Fibroblast of upper back skin (primary cell): Measurements from ENCODE around the gene GGTA1.
A peak's percentile ranks its signal among the peaks of the same experiment; 100 is the strongest.
"Not testable (repeated sequence)": the region's sequence is repeated elsewhere in the genome, so short reads cannot be mapped to it uniquely, and the experiment has no call there.

Experiments used
- DNase-seq: peaks from one replicate; pipeline ENCODE4 v3.0.0-alpha.2; 2013

Gene GGTA1

GRCh38 chr9:121455527-121456239, 44.0 kb downstream of the GGTA1 start:
- no peak for DNase-seq

DNA sequence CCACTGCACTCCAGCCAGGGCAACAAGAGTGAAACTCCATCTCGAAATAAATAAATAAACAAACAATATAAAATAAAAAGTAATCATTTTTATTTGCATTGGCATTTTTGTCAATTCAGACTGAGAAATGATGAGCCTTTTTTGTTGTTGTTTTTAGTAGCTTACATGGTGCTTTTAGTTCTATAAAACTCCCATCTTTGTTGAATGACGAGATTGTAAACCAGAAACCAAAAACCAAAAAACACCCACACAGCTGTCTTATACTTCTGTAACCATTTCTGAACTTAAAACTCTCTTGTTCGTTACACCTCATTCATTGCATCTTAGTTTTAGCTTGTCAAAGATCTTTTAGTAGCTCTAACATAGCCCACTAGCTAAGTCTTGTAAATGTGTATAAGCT, 44.7 kb downstream of the GGTA1 start:
- DNase-seq, result no peak

DNA sequence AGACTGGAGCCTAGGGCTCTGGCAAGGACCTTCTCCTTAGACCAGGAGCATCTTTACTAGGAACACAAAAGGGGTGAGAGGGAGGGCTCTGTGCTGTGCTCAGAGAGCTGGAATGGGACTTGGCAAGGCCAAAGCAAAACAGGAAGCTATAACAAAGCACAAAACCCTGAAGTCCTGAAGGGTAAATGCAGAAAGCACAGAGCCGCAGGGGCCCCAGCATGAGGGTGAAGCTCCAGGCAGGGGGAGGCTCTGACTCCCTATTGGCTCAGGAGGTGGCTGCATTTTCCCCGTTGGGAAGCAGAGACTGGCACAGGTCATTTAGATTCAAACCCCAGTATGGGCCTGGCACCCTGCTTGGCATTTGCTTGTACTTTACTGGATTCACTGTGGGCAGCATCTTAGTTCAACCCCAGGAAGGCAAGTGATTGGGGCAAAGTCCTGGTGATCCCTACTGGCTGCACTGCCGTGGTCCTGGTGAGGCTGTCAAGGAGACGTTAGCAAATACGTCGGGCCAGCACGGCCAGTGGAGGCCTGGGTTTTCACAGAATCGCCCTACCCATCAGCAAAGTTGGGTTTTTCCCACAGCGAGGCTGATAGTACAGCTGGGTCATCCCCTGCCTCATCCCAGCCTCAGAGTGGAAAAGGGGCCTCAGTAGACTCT, 46.3 kb downstream of the GGTA1 start:
- no peak for DNase-seq

DNA sequence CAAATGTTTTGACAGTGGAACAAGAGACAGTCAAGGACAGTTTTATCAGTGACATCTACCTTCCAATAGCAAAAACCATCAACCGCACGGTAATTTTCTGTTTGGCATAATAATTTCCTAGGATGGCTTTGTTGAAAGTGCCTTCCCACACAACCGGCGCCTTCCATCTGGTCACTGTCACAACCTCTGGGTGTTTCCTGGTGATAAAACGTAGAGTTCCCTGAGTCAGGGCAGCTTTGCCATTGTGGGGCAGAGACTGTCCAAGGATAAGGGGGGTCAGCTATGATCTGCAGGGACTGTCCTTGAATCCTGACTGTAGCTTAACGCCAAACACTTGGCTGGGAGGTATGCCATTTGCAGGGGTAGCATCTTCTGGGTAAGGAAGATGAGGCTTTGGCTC, 47.6 kb downstream of the GGTA1 start:
- no peak for DNase-seq

GRCh38 chr9:121451586-121451985, 48.1 kb downstream of the GGTA1 start:
- no peak for DNase-seq

DNA sequence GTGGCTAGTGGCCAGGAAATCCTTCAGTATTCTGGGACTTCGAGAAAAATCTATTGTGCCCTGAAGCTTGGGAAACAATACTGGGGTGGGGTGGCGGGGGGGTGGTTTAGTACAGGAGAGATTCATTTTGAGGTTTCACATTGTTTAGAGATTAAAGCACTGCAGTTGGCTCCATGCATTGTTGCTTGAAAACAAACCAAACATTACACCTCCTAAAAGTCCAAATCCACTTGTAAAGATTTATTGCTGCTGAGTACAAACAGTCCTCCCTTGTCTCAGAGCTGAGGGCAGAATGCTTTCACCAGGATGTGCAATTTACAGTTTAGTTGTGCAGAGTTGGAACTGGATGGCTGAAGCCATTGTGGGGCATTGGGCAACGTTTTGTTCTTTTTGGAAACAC, 49.4 kb downstream of the GGTA1 start:
- DNase-seq, result no peak

- no peak for DNase-seq
Measured at GRCh38 chr9:121449786-121450185, 49.9 kb downstream of the GGTA1 start.

GRCh38 chr9:121447321-121447834, 52.3 kb downstream of the GGTA1 start:
- peak; percentile 93 for DNase-seq

GRCh38 chr9:121445986-121446385, 53.7 kb downstream of the GGTA1 start:
- no peak for DNase-seq

- DNase-seq, result no peak
Measured at GRCh38 chr9:121443981-121444380, 55.7 kb downstream of the GGTA1 start.

DNA sequence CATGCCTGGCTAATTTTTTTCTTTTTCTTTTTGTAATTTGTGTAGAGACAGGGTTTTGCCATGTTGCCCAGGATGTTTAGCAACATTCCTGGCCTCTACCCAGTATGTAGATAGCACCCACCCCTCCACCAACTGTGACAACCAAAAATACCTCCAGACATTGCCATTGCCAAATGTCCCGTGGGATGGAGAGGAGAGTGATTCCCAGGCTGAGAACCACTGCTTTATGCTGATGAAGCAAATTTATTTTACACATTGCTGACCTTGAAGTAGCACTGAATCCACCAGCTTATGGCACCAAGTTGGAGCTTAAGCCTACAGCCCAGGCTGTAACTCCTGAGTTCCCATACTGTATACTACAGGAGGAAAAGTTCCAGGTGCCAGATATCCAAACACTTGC, 58.5 kb downstream of the GGTA1 start:
- no peak for DNase-seq

GRCh38 chr9:121439711-121440664, 59.7 kb downstream of the GGTA1 start:
- peak; percentile 19 for DNase-seq

- DNase-seq, result no peak
Measured at GRCh38 chr9:121439016-121439415, 60.6 kb downstream of the GGTA1 start.

GRCh38 chr9:121437891-121438290, 61.8 kb downstream of the GGTA1 start:
- DNase-seq, result no peak

GRCh38 chr9:121437046-121437445, 62.6 kb downstream of the GGTA1 start:
- not testable (repeated sequence) for DNase-seq

DNA sequence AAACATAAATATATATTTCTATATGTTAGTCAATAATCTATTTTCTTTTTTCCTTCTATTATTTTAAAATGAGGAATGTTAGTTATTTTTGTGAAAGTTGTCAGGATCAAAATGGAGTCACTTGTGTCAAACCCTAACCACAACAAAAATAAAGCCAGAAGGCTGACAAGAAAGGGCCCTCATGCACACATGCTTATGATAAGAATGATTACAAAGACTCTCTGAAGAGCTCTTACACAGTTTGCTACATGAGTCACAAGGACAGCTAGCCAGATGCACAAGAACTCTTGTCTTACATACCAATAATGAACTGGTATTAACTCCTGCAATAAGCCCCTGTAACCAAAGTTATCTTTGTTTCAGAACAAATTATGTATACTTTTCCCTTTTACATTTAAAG, 64.7 kb downstream of the GGTA1 start:
- DNase-seq, result peak; percentile 57

DNA sequence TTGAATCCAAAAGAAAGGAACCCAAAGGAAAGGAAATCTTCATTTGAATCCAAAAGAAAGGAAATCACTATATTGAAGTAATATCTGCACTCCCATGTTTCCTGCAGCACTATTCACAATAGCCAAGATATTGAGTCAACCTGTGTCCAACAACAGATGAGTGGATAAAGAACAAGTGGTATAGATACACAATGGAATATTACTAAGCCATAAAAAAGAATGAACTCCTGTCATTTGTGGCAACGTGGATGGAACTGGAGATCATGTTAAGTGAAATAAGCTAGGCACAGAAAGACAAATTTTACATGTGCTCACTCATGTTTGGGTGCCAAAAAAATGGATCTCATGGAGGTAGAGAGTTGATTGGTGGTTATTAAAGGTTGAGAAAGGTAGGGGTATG, 71.7 kb downstream of the GGTA1 start:
- DNase-seq, result no peak

DNA sequence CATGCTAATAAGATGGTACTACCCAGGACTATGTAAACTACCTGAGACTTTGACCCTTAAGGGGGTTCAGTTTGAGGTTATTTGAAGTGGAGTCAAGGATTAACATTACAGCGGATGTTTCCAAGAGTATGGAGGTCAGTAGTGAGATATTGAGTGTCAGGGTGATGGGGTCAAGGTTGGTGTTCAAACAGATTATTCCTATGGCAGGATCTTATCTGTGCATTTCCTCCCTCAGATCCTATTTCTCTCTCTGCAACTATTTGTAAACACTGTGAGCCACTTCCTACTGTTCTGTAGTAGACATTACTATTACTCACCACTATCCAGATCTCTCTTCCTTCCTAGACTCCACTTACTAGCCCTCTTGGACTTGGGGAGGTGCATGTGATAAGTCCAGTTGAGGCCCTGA, 75.6 kb downstream of the GGTA1 start:
- no peak for DNase-seq

- no peak for DNase-seq
Measured at GRCh38 chr9:121411993-121412392, 87.7 kb downstream of the GGTA1 start.

- no peak for DNase-seq
Measured at GRCh38 chr9:121405899-121406298, 93.7 kb downstream of the GGTA1 start.
